HG02884 (cell line): ENCODE measurements around the gene CRY1.
A peak's percentile ranks its signal among the peaks of the same experiment; 100 is the strongest.
"Not testable (repeated sequence)": the region's sequence is repeated elsewhere in the genome, so short reads cannot be mapped to it uniquely, and the experiment has no call there.

ENCODE experiments used
- ATAC-seq: cut with Tn5 transposase; IDR thresholded peaks from one replicate; pipeline ENCODE4 v1.9.1; 2021; ENCODE audit warnings: mild to moderate bottlenecking, moderate library complexity; ENCODE audit not compliant: unreplicated experiment

The CRY1 gene

DNA sequence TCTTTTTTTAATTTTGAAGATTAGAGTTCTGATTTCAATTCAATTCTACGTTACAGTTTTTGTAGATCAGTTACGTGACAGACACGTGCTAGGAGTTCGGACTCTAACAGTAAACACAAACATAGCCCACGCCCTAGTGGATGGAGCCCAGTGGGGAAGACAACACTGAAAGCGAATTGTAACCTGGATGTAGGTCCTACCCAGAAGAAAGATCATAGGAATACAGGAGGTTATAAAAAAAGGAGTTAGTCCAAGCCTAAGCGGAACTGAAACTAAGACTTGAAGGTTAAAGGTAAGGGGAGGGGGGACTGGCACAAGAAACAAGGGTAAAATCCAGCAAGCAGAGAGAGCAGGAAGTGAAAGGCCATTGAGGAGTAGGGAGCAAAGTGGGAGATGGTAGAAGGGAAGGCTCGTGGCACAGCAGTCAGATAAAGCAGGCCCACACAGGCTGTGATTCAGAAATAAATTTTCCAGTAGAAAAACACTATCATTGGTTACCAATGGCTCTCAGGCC, 15.7 kb upstream of the CRY1 start:
- no peak for ATAC-seq

DNA sequence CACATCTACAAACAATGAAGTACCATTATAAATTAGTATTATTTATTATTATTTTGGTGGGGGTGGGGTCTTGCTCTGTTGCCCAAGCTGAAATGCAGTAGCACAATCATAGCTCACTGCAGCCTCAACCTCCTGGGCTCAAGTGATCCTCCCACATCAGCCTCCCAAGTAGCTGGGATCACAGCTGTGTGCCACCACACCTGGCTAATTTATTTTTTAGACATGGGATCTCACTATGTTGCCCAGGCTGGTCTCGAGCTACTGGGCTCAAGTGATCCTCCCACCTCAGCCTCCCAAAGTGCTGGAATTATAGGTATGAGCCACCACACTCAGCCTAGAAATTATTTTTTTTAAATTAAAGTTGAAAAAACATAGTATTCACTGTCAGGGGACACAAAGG, 15.0 kb upstream of the CRY1 start:
- not testable (repeated sequence) for ATAC-seq

GRCh38 chr12:107107381-107107780, 14.0 kb upstream of the CRY1 start:
- no peak for ATAC-seq

GRCh38 chr12:107106241-107107025, 13.1 kb upstream of the CRY1 start:
- ATAC-seq, result no peak

DNA sequence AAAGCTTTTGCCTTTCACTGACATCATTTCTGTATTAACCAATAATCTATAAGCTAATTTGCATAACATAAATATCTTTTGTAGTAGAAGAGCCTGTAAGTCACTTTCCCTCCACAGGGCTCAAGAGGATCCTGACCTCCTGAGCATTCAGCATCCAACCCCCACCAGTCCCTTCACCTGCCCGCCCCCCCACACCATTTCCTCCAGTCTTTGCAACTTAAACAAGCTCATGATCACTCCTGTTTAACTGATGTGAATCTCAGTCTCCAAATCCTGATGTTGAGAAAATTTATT, 12.0 kb upstream of the CRY1 start:
- ATAC-seq, result no peak

- no peak for ATAC-seq
Measured at GRCh38 chr12:107103516-107103915, 10.2 kb upstream of the CRY1 start.

DNA sequence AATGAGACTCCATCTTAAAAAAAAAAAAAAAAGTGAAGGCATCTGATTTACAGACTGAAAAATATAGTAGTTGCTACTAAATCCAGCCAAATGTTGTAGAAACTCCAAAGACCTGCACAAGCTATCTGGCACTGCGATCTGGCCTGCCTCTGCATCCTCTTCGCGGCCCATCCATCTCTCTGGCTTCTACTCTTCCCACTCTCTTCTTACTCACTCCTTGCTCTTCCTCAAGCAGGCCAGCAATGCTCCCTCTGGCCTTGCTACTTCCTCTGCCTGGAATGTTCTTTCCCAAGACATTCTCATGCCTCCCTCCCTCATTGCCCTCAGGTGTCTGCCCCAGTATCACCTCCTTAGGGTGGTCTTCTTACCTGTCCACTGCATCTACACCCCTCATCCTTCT, 9.7 kb upstream of the CRY1 start:
- no peak for ATAC-seq

DNA sequence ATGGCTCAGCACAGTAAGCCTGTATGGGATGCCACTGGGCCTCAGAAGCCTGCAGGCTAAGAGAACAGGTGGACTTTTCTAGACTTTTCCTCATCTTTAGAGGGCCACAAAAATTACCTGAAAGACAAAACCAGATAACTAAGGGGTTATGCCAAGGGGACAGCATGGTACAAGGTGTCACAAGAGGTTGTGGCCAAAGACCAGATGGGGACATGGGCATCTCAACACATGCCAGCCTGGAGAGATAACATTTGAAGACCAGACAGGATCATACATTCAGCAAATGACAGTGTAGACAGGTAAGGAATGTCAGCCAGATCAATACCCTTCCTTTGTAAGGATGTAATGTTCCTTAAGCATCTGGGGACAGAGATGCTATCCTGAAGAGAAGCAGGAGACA, 8.9 kb upstream of the CRY1 start:
- ATAC-seq, result no peak

DNA sequence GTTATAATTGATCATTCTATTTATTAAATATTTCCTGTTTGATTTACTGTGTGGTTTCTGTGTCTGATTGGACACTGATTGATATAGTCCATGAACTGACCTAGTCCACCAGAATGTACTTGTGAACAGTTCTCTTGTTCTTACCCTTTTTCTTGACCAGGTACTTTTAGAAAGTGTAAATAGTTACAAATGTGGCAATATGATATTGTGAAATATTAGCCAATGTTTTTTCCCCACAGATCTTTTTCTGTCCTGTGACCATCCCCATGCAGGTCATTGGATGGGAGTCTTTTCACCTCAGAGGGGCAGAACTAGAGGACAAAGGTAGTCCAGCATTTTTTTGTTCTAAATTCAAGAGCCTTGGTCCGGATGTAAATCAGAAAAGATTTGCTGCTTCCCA, 8.3 kb upstream of the CRY1 start:
- no peak for ATAC-seq

DNA sequence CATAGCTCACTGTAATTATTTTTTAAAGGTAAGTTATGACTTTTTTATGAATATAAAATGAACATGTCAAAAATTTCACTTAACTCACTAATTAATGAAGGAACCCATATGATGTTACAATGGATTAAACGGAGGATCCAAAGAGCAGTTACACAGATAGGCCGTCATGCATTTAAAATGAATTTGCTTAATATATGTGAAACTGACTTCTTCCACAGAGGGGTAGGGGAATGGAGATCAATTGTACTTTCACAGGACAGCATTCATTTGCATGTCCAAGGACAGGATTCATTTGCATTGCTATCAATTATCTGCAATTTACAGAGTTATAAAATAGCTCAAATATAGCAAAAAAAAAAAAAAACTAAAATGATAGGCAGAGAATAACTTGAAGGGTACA, 6.6 kb upstream of the CRY1 start:
- ATAC-seq, result no peak

DNA sequence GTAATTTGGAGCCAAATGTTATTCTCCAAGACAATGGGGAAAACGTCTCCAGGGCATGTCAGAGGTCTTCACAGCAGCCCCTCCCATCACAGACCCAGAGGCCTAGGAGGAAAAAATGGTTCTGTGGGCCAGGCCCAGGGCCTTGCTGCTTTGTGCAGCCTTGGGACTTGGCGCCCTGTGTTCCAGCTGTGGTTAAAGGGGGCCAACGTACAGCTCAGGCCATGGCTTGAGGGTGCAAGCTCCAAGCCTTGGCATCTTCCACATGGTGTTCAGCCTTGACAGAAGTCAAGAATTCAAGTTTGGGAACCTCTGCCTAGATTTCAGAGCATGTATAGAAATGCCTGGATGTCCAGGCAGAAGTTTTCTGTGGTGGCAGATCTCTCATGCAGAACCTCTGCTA, 3.2 kb upstream of the CRY1 start:
- ATAC-seq, result no peak

DNA sequence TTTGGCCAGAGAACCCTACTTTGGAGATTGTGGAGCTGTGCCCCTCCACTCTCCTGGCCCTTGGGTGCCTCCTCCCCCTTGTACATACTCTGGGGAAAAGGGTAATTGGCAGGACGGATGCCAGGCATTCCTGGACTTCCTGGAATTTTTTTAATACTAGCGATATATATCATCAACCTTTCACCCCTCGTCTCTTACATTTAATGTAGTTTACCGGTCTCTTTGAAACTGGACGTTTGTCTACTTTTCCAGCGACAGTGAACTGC, 767 bp upstream of the CRY1 start:
- ATAC-seq, result no peak

DNA sequence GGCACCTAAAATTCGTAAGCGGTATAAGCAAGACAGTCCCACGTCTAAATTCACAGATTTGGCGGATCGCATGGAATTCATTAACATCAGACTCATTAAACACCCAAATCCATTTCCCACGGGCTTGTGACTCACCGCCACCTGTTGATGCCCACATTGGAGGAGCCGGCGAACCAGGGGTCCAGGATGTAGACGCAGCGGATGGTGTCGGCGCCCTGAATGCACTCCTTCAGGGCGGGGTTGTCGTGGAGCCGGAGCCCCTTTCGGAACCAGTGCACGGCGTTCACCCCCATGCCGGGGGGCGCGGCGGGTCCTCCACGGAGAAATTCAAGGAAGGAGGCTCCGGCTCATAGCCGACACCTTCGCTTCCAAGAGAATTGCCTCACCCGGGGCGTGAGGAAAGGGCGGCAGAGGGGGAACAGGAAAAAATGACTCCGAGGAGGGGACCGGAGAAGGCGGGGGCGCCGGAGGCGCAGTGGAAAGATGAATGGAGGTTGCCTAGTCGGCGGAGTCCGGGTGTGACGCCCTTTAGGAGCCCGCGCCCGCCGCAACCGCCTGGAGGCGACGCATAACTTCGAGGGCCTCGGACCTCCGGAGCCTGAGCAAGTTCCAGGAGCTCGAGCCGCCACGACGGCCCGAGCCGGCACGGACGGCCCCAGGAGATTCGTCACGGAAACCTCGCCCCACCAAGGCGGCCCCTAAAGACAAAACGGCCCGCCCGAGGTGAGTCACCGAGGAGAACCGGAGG, 506 bp downstream of the CRY1 start:
- ATAC-seq, result peak; percentile 28

- no peak for ATAC-seq
Measured at GRCh38 chr12:107091989-107092641, 1.2 kb downstream of the CRY1 start.

DNA sequence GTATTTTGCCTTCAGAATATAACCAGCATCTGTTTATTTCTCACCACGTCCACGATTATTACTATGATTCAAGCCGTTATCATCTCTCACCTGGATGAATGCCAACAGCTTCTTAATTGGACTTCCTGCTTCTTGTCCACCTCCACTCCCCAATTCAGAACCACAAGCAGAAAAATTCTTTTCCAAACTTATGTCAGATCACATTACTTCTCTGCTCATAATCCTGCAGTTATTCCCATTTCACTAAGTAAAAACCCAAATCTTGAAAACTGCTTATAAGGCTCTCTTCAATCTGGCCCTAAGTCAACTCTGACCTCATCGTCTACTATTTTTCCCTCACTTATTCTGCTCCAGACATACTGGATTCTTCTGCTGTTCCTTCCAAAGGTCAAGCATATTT, 2.0 kb downstream of the CRY1 start:
- ATAC-seq, result no peak

GRCh38 chr12:107090711-107091110, 2.6 kb downstream of the CRY1 start:
- ATAC-seq, result no peak

DNA sequence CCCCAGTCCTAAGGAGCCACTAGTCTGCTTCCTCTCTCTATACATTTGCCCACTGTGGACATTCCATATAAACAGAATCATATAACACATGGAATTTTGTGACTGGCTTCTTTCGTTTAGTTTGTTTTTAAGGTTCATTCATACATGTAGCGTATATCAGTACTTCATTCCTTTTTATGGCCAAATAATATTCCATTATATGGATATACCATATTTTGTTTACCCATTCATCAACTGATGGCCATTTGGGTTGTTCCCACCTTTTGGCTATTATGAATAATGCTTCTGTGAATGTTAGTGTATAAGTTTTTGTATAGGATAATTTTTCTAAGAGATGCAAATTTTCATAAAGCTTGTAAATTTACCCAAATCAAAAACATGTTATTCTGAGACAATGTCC, 4.4 kb downstream of the CRY1 start:
- no peak for ATAC-seq

- no peak for ATAC-seq
Measured at GRCh38 chr12:107086314-107086713, 7.0 kb downstream of the CRY1 start.

- ATAC-seq, result no peak
Measured at GRCh38 chr12:107081778-107082177, 11.6 kb downstream of the CRY1 start.

DNA sequence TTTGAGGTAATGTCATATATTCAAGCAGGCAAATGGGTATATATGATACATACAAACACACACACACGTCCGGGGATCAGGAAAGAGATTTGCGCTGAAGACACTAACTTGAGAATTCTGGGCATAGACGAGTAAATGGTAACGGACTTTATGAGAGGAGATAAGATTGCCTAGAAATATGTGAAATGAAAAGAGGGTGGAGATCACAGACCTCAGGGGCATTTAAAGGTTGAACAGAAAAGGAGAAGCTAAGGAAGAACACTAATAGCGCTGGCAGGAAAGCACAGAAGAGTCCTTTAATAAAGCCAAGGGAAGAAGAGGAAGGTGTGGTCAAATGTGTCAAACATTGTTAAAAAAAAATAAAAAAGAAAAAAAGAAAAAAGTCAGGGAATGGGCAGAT, 13.1 kb downstream of the CRY1 start:
- no peak for ATAC-seq

GRCh38 chr12:107079172-107080011, 14.0 kb downstream of the CRY1 start:
- no peak for ATAC-seq
